ENCODE data around the gene GATA2. TPM values are rescaled to one million over a fixed set of nuclear protein-coding genes. Genes with fewer than 3 reads are reported as not detected.

GATA2 gene
- total RNA-seq, 2 experiments from 2014 or later = 0.16 to 0.17 TPM

- ATAC-seq (ENCODE audit: poor library complexity) (no peak), DNase-seq (no peak)
- H3K27ac Mint-ChIP-seq = no peak overlapping the region
- intact Hi-C loops (cut with DNase I, micrococcal nuclease) = no loop called here
- Histone ChIP-seq H3K36me3 (ENCODE audit: insufficient read depth, low read length) (no peaks in the 10 kb centered on the region), H3K27me3 (ENCODE audit: control insufficient read depth in 1 of 2, insufficient read depth in 2 of 2, low read length in 2 of 2) (peaks cover 42% of the 10 kb centered on the region in 2 experiments), H3K4me3 (ENCODE audit: low read length) (no peak overlapping the region), H3K4me1 (ENCODE audit: insufficient read depth, low read length) (peaks cover 11% of the 10 kb centered on the region), H3K9me3 (ENCODE audit: control insufficient read depth in 1 of 2, insufficient read depth in 1 of 2, low read length in 2 of 2) (peaks cover 0 to 3% of the 10 kb centered on the region in 2 experiments), H3K27ac (ENCODE audit: low read depth in 1 of 2, low read length in 2 of 2) (no peak overlapping the region)
- H3K4me1 Mint-ChIP-seq (ENCODE audit: low read depth) = peaks cover 15% of the 10 kb centered on the region
- ChIA-PET POLR2A (no interaction called here), CTCF (no interaction called here)
- H3K9me3 Mint-ChIP-seq = no peaks in the 10 kb centered on the region
- H3K36me3 Mint-ChIP-seq (ENCODE audit: low read depth) = no peaks in the 10 kb centered on the region
- no peak overlapping the region for H3K4me3 Mint-ChIP-seq
- H3K27me3 Mint-ChIP-seq = peaks cover 78% of the 10 kb centered on the region
- TF ChIP-seq CTCF (IDR thresholded peaks at IDR 0.05) = no peak
These were observed 13.4 kb downstream of the GATA2 start for GRCh38 chr3:128479558-128480086.

GRCh38 chr3:128478576-128479506 is 14.2 kb downstream of the GATA2 start:
- no peak for TF ChIP-seq CTCF (IDR thresholded peaks at IDR 0.05)
- ATAC-seq (ENCODE audit: poor library complexity) (no peak), DNase-seq (no peak)
- intact Hi-C loops (cut with DNase I, micrococcal nuclease) = no loop called here
- peaks cover 78% of the 10 kb centered on the region for H3K27me3 Mint-ChIP-seq
- CTCF ChIA-PET = no interaction called here
- H3K4me3 Mint-ChIP-seq = no peak overlapping the region
- peaks cover 14% of the 10 kb centered on the region for H3K4me1 Mint-ChIP-seq (ENCODE audit: low read depth)
- POLR2A ChIA-PET = no interaction called here
- no peaks in the 10 kb centered on the region for H3K36me3 Mint-ChIP-seq (ENCODE audit: low read depth)
- Histone ChIP-seq H3K36me3 (ENCODE audit: insufficient read depth, low read length) (no peaks in the 10 kb centered on the region), H3K4me1 (ENCODE audit: insufficient read depth, low read length) (peaks cover 7% of the 10 kb centered on the region), H3K27me3 (ENCODE audit: control insufficient read depth in 1 of 2, insufficient read depth in 2 of 2, low read length in 2 of 2) (peaks cover 34 to 35% of the 10 kb centered on the region in 2 experiments), H3K27ac (ENCODE audit: low read depth in 1 of 2, low read length in 2 of 2) (no peak overlapping the region), H3K9me3 (ENCODE audit: control insufficient read depth in 1 of 2, insufficient read depth in 1 of 2, low read length in 2 of 2) (peaks cover 0 to 3% of the 10 kb centered on the region in 2 experiments), H3K4me3 (ENCODE audit: low read length) (no peak overlapping the region)
- no peaks in the 10 kb centered on the region for H3K9me3 Mint-ChIP-seq
- H3K27ac Mint-ChIP-seq = no peak overlapping the region

GRCh38 chr3:128476659-128477058 is 16.3 kb downstream of the GATA2 start:
- H3K4me3 Mint-ChIP-seq = no peak overlapping the region
- Histone ChIP-seq H3K4me3 (ENCODE audit: low read length) (no peak overlapping the region), H3K27ac (ENCODE audit: low read depth in 1 of 2, low read length in 2 of 2) (no peak overlapping the region), H3K36me3 (ENCODE audit: insufficient read depth, low read length) (no peaks in the 10 kb centered on the region), H3K4me1 (ENCODE audit: insufficient read depth, low read length) (no peaks in the 10 kb centered on the region), H3K9me3 (ENCODE audit: control insufficient read depth in 1 of 2, insufficient read depth in 1 of 2, low read length in 2 of 2) (no peaks in the 10 kb centered on the region), H3K27me3 (ENCODE audit: control insufficient read depth in 1 of 2, insufficient read depth in 2 of 2, low read length in 2 of 2) (peaks cover 12 to 20% of the 10 kb centered on the region in 2 experiments)
- intact Hi-C loops (cut with DNase I, micrococcal nuclease) = no loop called here
- TF ChIP-seq CTCF (IDR thresholded peaks at IDR 0.05) = no peak
- no peak overlapping the region for H3K27ac Mint-ChIP-seq
- ChIA-PET CTCF (no interaction called here), POLR2A (no interaction called here)
- H3K9me3 Mint-ChIP-seq = no peaks in the 10 kb centered on the region
- no peaks in the 10 kb centered on the region for H3K36me3 Mint-ChIP-seq (ENCODE audit: low read depth)
- H3K27me3 Mint-ChIP-seq = peaks cover 59% of the 10 kb centered on the region
- no peaks in the 10 kb centered on the region for H3K4me1 Mint-ChIP-seq (ENCODE audit: low read depth)
- ATAC-seq (ENCODE audit: poor library complexity) (no peak), DNase-seq (no peak)

Measured in CD4-positive, alpha-beta T cell (primary cell).